Measurements from ENCODE around the gene DKC1.

DNA sequence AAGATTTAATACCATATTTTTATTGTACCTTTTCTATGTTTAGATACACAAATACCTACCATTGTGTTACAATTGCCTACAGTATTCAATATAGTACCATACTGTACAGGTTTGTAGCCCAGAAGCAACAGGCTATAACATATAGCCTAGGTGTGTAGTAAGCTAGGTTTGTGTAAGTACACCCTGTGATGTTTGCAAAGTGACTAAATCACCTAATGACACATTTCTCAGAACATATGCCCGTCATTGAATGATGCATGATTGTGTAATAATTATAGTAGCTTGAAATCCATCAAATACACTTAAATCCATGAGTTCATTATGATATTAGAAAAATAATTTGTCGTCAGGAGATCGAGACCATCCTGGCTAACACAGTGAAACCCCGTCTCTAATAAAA lies 42.6 kb upstream of the DKC1 start:
- TF ChIP-seq CTCF (conservative IDR thresholded peaks at IDR 0.05; ENCODE audit: low read depth, low read length) (no peak), POLR2A (IDR thresholded peaks at IDR 0.05; ENCODE audit: low read depth, low read length) (no peak)
